GM18517 (cell line): ENCODE results near the gene PEX26.
A peak's percentile ranks its signal among the peaks of the same experiment; 100 is the strongest.
"Not testable (repeated sequence)": the region's sequence is repeated elsewhere in the genome, so short reads cannot be mapped to it uniquely, and the experiment has no call there.

Source experiments
- ATAC-seq: cut with Tn5 transposase; IDR thresholded peaks from one replicate; pipeline ENCODE4 v1.9.1; 2021; ENCODE audit warnings: mild to moderate bottlenecking, moderate library complexity; ENCODE audit not compliant: unreplicated experiment

The PEX26 gene

GRCh38 chr22:18093661-18094060 is 15.9 kb downstream of the PEX26 start:
- ATAC-seq = no peak

- no peak for ATAC-seq
These were observed 17.5 kb downstream of the PEX26 start for GRCh38 chr22:18095101-18095805.

- ATAC-seq = no peak
These were observed 19.0 kb downstream of the PEX26 start for GRCh38 chr22:18096823-18097222.

- ATAC-seq = no peak
These were observed 23.0 kb downstream of the PEX26 start for GRCh38 chr22:18100781-18101180.

GRCh38 chr22:18101536-18101935 is 23.7 kb downstream of the PEX26 start:
- ATAC-seq = no peak

GRCh38 chr22:18103527-18104269 is 25.9 kb downstream of the PEX26 start:
- ATAC-seq = no peak

GRCh38 chr22:18104566-18104965 is 26.8 kb downstream of the PEX26 start:
- ATAC-seq = no peak

GRCh38 chr22:18105981-18106380 is 28.2 kb downstream of the PEX26 start:
- not testable (repeated sequence) for ATAC-seq

GRCh38 chr22:18106550-18107341 is 29.0 kb downstream of the PEX26 start:
- ATAC-seq = peak; percentile 42

- no peak for ATAC-seq
These were observed 30.4 kb downstream of the PEX26 start for GRCh38 chr22:18108187-18108586.

GRCh38 chr22:18109410-18110193 is 31.8 kb downstream of the PEX26 start:
- no peak for ATAC-seq

GRCh38 chr22:18110194-18110953 is 32.6 kb downstream of the PEX26 start, which contains the start of gene TUBA8:
Gene TUBA8, plus strand, starts transcription at chr22:18110809. Its CDS starts 57 bp downstream, at chr22:18110866.
- no peak for ATAC-seq

GRCh38 chr22:18110954-18111758 is 33.4 kb downstream of the PEX26 start:
- ATAC-seq = no peak

- ATAC-seq = no peak
These were observed 34.1 kb downstream of the PEX26 start for GRCh38 chr22:18111759-18112330.

- no peak for ATAC-seq
These were observed 34.6 kb downstream of the PEX26 start for GRCh38 chr22:18112440-18112839.

GRCh38 chr22:18113680-18114394 is 36.0 kb downstream of the PEX26 start:
- no peak for ATAC-seq

- no peak for ATAC-seq
These were observed 36.7 kb downstream of the PEX26 start for GRCh38 chr22:18114495-18114894.

GRCh38 chr22:18114976-18115652 is 37.3 kb downstream of the PEX26 start:
- no peak for ATAC-seq
